ENCODE results near the gene CST9. TPM values are rescaled to one million over a fixed set of nuclear protein-coding genes. Genes with fewer than 3 reads are reported as not detected.
"Not testable (repeated sequence)": the region's sequence is repeated elsewhere in the genome, so short reads cannot be mapped to it uniquely, and the experiment has no call there.

The CST9 gene
- total RNA-seq, 1 donor from 2014 or later: not detected

DNA sequence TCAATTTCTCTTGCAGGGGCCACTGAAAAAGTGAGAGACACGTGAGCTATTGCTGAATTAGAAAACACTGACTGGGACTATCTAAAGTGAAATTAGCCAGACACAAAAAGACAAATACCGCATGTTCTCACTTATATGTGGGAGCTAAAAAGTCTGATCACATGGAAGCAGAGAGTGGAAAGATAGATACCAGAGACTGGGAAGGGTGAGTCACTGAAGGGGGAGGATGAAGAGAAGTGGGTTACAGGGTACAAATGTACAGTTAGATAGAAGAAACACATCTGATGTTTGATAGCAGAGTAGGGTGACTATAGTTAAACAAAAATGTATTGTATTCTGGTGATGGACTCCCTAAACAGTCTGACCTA is 18.6 kb upstream of the CST9 start:
- Mint-ChIP-seq H3K27ac (no peak overlapping the region), H3K4me1 (no peaks in the 10 kb centered on the region), H3K9me3 (peaks cover 9% of the 10 kb centered on the region), H3K36me3 (peaks cover 6% of the 10 kb centered on the region), H3K27me3 (ENCODE audit: low read depth) (peaks cover 17% of the 10 kb centered on the region), H3K4me3 (no peak overlapping the region)
- DNase-seq (ENCODE audit: low spot score in 2 of 2, unreplicated experiment in 2 of 2): no peak
- TF ChIP-seq, protein P1, sequence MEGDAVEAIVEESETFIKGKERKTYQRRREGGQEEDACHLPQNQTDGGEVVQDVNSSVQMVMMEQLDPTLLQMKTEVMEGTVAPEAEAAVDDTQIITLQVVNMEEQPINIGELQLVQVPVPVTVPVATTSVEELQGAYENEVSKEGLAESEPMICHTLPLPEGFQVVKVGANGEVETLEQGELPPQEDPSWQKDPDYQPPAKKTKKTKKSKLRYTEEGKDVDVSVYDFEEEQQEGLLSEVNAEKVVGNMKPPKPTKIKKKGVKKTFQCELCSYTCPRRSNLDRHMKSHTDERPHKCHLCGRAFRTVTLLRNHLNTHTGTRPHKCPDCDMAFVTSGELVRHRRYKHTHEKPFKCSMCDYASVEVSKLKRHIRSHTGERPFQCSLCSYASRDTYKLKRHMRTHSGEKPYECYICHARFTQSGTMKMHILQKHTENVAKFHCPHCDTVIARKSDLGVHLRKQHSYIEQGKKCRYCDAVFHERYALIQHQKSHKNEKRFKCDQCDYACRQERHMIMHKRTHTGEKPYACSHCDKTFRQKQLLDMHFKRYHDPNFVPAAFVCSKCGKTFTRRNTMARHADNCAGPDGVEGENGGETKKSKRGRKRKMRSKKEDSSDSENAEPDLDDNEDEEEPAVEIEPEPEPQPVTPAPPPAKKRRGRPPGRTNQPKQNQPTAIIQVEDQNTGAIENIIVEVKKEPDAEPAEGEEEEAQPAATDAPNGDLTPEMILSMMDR (IDR thresholded peaks at IDR 0.05; ENCODE audit: unreplicated experiment): no peak

DNA sequence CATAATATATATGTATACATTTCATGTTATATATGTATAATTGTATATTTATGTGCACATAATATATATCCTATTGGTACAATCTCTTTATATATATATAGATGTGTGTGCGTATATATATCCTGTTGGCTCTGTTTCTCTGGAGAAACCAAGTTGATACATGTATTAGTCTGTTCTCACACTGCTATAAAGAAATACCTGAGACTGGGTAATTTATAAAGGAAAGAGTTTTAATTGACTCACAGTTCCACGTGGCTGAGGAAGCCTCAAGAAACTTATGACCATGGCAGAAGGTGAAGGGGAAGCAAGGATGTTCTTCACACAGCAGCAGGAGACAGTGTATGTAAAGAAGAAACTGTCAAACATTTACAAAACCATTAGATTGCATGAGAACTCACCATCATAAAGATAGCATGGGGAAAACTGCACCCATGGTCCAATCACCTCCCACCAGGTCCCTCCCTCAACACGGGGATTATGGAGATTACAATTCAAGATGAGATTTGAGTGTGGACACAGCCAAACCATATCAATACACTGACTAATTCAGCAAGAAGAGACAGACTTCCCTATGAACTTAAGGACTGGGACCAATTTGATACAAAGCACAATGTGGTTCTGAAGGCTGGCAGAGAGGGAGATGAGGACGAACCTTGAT is 18.1 kb upstream of the CST9 start:
- peaks cover 9% of the 10 kb centered on the region for H3K9me3 Mint-ChIP-seq

DNA sequence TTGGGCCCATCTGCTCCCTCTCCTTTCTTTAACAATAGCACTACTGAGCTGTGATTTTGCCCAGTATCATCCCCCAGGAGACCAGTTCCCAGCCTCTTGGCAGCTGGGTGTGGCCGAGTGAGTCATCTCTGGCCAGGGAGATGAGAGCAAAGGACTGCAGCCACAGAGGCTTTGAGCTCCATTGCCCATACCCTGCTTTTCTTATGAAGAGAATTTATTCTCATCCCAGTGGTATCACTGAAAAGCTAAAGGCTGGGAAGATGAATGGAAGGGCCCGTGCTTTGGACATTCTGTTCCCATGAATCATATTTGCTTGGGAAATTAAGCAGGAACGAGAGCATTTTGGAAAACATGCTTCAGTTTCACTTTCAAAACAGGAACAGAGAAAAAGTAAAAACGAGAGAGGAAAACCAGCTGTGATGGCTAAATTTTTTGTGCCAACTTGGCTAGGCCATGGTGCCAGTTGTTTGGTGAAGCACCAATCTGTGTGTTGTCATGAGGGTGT is 17.2 kb upstream of the CST9 start:
- H3K9me3 Mint-ChIP-seq: peaks cover 7% of the 10 kb centered on the region
- DNase-seq (ENCODE audit: low spot score in 2 of 2, unreplicated experiment in 2 of 2): no peak
- H3K36me3 Mint-ChIP-seq: peaks cover 1% of the 10 kb centered on the region
- TF ChIP-seq, protein P1 (IDR thresholded peaks at IDR 0.05; ENCODE audit: unreplicated experiment): no peak
- peaks cover 28% of the 10 kb centered on the region for H3K27me3 Mint-ChIP-seq (ENCODE audit: low read depth)
- no peak overlapping the region for H3K27ac Mint-ChIP-seq
- no peak overlapping the region for H3K4me3 Mint-ChIP-seq
- no peaks in the 10 kb centered on the region for H3K4me1 Mint-ChIP-seq

More for the DNA sequence above, 18.1 kb upstream of the CST9 start:
- no peaks in the 10 kb centered on the region for H3K4me1 Mint-ChIP-seq
- no peak for DNase-seq (ENCODE audit: low spot score in 2 of 2, unreplicated experiment in 2 of 2)
- TF ChIP-seq, protein P1 (IDR thresholded peaks at IDR 0.05; ENCODE audit: unreplicated experiment): no peak
- H3K27ac Mint-ChIP-seq: no peak overlapping the region
- peaks cover 21% of the 10 kb centered on the region for H3K27me3 Mint-ChIP-seq (ENCODE audit: low read depth)
- peaks cover 6% of the 10 kb centered on the region for H3K36me3 Mint-ChIP-seq
- no peak overlapping the region for H3K4me3 Mint-ChIP-seq

DNA sequence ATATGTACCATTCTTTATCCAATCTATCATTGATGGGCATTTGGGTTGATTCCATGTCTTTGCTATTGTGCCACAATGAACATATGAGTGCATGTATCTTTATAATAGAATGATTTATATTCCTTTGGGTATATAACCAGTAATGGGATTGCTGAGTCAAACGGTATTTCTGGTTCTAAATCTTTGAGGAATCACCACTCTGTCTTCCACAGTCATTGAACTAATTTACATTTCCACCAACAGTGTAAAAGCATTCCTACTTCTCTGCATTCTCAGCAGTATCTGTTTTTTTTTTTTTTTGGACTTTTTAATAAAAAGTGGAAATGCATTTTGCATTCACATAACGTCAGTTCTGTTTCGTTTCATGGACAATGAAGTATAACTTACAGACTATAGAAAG is 16.7 kb upstream of the CST9 start:
- H3K4me1 Mint-ChIP-seq; H3K9me3 Mint-ChIP-seq; DNase-seq (ENCODE audit: low spot score in 2 of 2, unreplicated experiment in 2 of 2); H3K36me3 Mint-ChIP-seq; H3K27ac Mint-ChIP-seq; H3K4me3 Mint-ChIP-seq: not testable (repeated sequence)
- H3K27me3 Mint-ChIP-seq (ENCODE audit: low read depth): peaks cover 30% of the 10 kb centered on the region

DNA sequence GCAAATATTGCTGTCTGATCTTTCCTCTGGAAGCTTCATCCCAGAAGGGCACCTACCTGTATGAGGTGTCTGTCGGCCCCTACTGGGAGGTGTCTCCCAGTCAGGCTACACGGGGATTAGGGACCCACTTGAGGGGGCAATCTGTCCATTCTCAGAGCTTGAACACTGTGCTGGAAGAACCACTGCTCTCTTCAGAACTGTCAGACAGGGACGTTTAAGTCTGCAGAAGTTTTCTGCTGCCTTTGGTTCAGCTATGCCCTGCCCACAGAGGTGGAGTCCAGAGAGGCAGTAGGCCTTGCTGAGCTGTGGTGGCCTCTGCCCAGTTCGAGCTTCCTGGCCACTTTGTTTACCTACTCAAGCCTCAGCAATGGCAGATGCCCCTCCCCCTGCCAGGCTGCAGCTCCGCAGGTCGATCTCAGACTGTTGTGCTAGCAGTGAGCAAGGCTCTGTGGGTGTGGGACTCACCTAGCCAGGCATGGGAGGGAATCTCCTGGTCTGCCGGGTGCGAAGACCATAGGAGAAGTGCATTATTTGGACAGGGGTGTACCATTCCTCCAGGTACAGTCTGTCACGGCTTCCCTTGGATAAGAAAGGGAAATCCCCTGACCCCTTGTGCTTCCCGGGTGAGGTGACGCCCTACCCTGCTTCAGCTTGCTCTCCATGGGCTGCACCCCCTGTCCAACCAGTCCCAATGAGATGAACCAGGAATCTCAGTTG is 15.1 kb upstream of the CST9 start:
- H3K4me3 Mint-ChIP-seq; H3K36me3 Mint-ChIP-seq; H3K9me3 Mint-ChIP-seq; H3K27ac Mint-ChIP-seq; H3K4me1 Mint-ChIP-seq; DNase-seq (ENCODE audit: low spot score in 2 of 2, unreplicated experiment in 2 of 2): not testable (repeated sequence)
- peaks cover 37% of the 10 kb centered on the region for H3K27me3 Mint-ChIP-seq (ENCODE audit: low read depth)

DNA sequence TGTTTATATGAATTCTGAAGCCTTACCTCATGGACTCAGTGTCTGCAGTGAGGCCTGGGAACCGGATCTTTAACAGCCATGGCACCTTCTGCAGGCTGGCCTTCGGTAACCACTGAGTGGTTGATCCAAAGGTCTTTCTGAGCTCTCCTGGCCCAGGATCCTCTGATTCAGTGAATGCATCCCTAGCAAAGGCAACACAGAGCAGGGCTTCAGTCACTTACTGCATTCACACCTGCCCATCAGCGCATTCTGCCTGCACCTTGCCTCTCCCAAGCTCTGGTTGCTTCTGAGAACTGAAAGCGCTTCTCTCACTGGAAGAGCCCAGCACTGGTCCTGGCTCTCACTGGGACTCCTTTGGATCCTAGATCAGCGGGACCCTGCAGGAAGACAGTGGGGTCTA is 8.4 kb upstream of the CST9 start:
- Mint-ChIP-seq H3K27ac (no peak overlapping the region), H3K27me3 (ENCODE audit: low read depth) (peaks cover 19% of the 10 kb centered on the region), H3K36me3 (no peaks in the 10 kb centered on the region), H3K4me1 (no peaks in the 10 kb centered on the region), H3K4me3 (no peak overlapping the region), H3K9me3 (peaks cover 9% of the 10 kb centered on the region)
- TF ChIP-seq, protein P1 (IDR thresholded peaks at IDR 0.05; ENCODE audit: unreplicated experiment): no peak
- no peak for DNase-seq (ENCODE audit: low spot score in 2 of 2, unreplicated experiment in 2 of 2)
